Measurements from ENCODE around the gene BATF3.

The BATF3 gene

DNA sequence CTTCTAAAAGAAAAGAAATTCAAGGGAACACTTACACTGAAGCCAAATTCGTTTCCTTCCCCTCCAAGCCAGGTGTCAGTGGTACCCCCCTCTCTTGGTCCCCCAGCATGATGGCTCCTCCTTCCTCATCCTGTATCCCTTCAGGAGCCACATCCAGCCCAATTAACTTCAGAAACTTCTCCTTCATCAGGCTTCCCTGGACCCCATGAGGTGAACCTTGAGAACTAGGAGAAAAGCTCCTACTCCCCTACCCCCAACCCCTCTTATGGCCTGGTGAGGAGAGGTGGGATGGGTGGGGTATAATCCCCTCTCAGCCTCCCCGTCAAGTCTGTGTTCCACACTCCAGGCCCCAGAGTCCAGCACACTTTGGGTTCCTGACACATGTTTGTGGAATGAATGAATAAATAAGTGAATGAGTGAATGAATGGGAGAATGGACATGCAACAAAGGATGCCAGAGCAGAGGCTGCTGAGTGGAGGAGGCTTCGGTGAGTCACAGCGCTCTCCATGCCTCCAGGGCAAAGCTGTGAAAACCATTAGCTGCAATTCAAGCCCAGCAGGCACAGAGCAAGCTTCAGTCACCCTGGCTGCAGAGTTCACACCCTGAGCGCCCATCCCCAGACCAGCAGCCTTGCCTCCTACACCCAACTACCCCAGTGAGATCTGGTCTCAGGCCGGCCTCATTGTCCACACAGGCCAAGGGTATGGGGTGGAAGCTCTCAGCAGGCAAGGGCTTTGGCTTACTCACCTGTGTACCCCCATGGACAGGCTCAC is 43.8 kb downstream of the BATF3 start:
- Histone ChIP-seq H2BK5ac (ENCODE audit: low read depth, low read length, poor library complexity, severe bottlenecking) (no peak overlapping the region), H3K27ac (ENCODE audit: low read length, poor library complexity, severe bottlenecking) (no peak overlapping the region), H2AFZ (ENCODE audit: low read depth, low read length) (no peak overlapping the region), H3K4me1 (ENCODE audit: control insufficient read depth, insufficient read depth, low read depth, low read length) (peaks cover 4% of the 10 kb centered on the region), H2BK12ac (ENCODE audit: low read length in 2 of 2) (no peak overlapping the region), H3K4me3 (ENCODE audit: insufficient read depth in 1 of 2, low read depth in 1 of 2, low read length in 2 of 2) (no peak overlapping the region), H3K79me1 (replicated peaks; ENCODE audit: low read length, poor library complexity, severe bottlenecking) (no peaks in the 10 kb centered on the region), H3K36me3 (ENCODE audit: control insufficient read depth in 1 of 2, insufficient read depth in 2 of 2, low read depth in 1 of 2, low read length in 2 of 2) (peaks cover 0 to 2% of the 10 kb centered on the region in 2 experiments), H3K27me3 (ENCODE audit: control insufficient read depth in 1 of 2, insufficient read depth in 1 of 2, low read length in 2 of 2) (no peaks in the 10 kb centered on the region), H3K4ac (ENCODE audit: low read depth in 1 of 2, low read length in 2 of 2) (no peak overlapping the region), H3K14ac (ENCODE audit: low read length in 2 of 2) (no peak overlapping the region), H3K9ac (ENCODE audit: low read length) (no peak overlapping the region), H3K18ac (ENCODE audit: low read depth in 1 of 2, low read length in 2 of 2) (no peak overlapping the region), H4K91ac (ENCODE audit: low read length) (no peak overlapping the region), H2BK15ac (ENCODE audit: low read depth, poor library complexity, severe bottlenecking) (no peak overlapping the region), H2BK120ac (ENCODE audit: low read depth, low read length) (no peak overlapping the region), H3K4me2 (ENCODE audit: low read length, poor library complexity, severe bottlenecking) (no peak overlapping the region), H3K23ac (ENCODE audit: low read length in 2 of 2) (no peak overlapping the region), H4K8ac (ENCODE audit: low read length) (no peak overlapping the region), H2AK5ac (ENCODE audit: low read length, severe bottlenecking) (no peak overlapping the region), H3K9me3 (ENCODE audit: control insufficient read depth, low read length) (no peaks in the 10 kb centered on the region)
- WGBS, result 65% methylated on average over 6 of the region's 6 CpGs
- peak; percentile 62 for DNase-seq

DNA sequence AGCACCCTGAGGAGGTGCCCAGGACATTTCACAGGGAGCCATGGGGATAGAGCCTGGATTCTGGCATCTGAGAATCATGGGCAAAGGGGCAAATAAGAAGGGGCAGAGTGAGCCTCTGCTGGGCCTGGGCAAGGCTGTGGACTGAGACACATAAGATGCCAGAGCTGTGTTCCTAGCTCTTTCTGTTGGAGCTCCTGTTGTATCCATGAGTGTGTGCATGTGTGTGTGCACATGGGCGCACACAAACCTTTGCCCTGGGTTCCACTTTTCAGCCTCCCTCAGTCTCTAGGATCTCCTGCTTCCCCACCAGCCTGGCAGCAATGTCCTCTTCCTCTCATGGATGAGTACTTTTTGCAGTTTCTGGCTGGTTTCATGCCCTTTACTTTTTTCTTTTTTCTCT is 47.0 kb downstream of the BATF3 start:
- Histone ChIP-seq H3K9ac (ENCODE audit: low read length) (no peak overlapping the region), H3K27ac (ENCODE audit: low read length, poor library complexity, severe bottlenecking) (no peak overlapping the region), H3K27me3 (ENCODE audit: control insufficient read depth in 1 of 2, insufficient read depth in 1 of 2, low read length in 2 of 2) (no peaks in the 10 kb centered on the region), H2BK12ac (ENCODE audit: low read length in 2 of 2) (no peak overlapping the region), H3K9me3 (ENCODE audit: control insufficient read depth, low read length) (no peaks in the 10 kb centered on the region), H2BK5ac (ENCODE audit: low read depth, low read length, poor library complexity, severe bottlenecking) (no peak overlapping the region), H3K36me3 (ENCODE audit: control insufficient read depth in 1 of 2, insufficient read depth in 2 of 2, low read depth in 1 of 2, low read length in 2 of 2) (peaks cover 0 to 2% of the 10 kb centered on the region in 2 experiments), H2AK5ac (ENCODE audit: low read length, severe bottlenecking) (no peak overlapping the region), H4K91ac (ENCODE audit: low read length) (no peak overlapping the region), H3K4me3 (ENCODE audit: insufficient read depth in 1 of 2, low read depth in 1 of 2, low read length in 2 of 2) (no peak overlapping the region), H2AFZ (ENCODE audit: low read depth, low read length) (no peak overlapping the region), H3K79me1 (replicated peaks; ENCODE audit: low read length, poor library complexity, severe bottlenecking) (no peaks in the 10 kb centered on the region), H3K4me2 (ENCODE audit: low read length, poor library complexity, severe bottlenecking) (no peak overlapping the region), H3K4me1 (ENCODE audit: control insufficient read depth, insufficient read depth, low read depth, low read length) (peaks cover 4% of the 10 kb centered on the region), H3K18ac (ENCODE audit: low read depth in 1 of 2, low read length in 2 of 2) (no peak overlapping the region), H3K4ac (ENCODE audit: low read depth in 1 of 2, low read length in 2 of 2) (no peak overlapping the region), H3K14ac (ENCODE audit: low read length in 2 of 2) (no peak overlapping the region), H2BK15ac (ENCODE audit: low read depth, poor library complexity, severe bottlenecking) (no peak overlapping the region), H4K8ac (ENCODE audit: low read length) (no peak overlapping the region), H3K23ac (ENCODE audit: low read length in 2 of 2) (no peak overlapping the region), H2BK120ac (ENCODE audit: low read depth, low read length) (no peak overlapping the region)
- DNase-seq, result no peak
- 100% methylated on average over 1 of the region's 1 CpG for WGBS

DNA sequence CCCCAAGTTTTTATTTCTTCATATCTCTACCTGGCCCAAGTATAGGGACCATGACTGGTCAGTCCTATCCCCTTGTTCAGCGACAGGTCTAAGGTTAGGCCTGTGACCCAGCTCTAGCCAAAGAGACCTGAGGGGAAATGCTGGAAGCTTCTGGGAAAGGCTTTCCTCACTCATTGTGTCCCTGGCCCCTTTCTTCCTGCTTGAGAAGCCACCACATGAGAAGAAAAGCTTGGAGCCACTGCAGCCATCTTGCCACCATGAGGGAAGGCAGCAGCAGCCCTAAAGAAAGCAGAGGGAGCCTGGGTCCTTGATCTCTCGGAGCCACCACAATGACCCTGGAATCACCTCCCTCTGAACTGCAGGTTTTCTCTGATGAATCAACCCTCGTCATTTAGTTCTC is 47.7 kb downstream of the BATF3 start:
- 97% methylated on average over 2 of the region's 3 CpGs for WGBS

DNA sequence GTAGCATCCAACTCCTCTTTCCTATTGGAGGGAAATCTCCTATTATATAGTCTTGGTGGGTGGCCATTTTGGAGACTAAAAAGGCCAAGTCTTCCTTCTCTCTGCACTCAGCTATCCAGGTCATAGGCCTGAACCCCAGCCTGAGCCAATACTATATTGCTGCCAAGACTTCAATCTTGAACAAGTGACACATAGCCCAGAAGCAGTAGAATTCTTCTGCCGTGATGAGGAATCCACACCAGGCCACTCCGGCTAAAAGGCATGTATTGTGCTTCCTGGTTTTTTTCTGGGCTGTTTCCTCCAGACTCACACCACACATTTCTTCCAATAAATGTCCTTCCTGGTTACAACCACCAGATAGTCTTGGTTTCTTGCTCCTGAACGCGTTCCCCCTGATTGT is 48.1 kb downstream of the BATF3 start:
- Histone ChIP-seq H3K27ac (ENCODE audit: low read length, poor library complexity, severe bottlenecking) (no peak overlapping the region), H2BK5ac (ENCODE audit: low read depth, low read length, poor library complexity, severe bottlenecking) (no peak overlapping the region), H3K4me1 (ENCODE audit: control insufficient read depth, insufficient read depth, low read depth, low read length) (peaks cover 5% of the 10 kb centered on the region), H3K4me2 (ENCODE audit: low read length, poor library complexity, severe bottlenecking) (no peak overlapping the region), H3K27me3 (ENCODE audit: control insufficient read depth in 1 of 2, insufficient read depth in 1 of 2, low read length in 2 of 2) (no peaks in the 10 kb centered on the region), H4K8ac (ENCODE audit: low read length) (no peak overlapping the region), H3K79me1 (replicated peaks; ENCODE audit: low read length, poor library complexity, severe bottlenecking) (no peaks in the 10 kb centered on the region), H2AFZ (ENCODE audit: low read depth, low read length) (no peak overlapping the region), H2BK120ac (ENCODE audit: low read depth, low read length) (no peak overlapping the region), H3K4me3 (ENCODE audit: insufficient read depth in 1 of 2, low read depth in 1 of 2, low read length in 2 of 2) (peak overlapping the region in 1 of 2 experiments; percentile 29), H3K9ac (ENCODE audit: low read length) (peak overlapping the region; percentile 66), H3K23ac (ENCODE audit: low read length in 2 of 2) (no peak overlapping the region), H2AK5ac (ENCODE audit: low read length, severe bottlenecking) (no peak overlapping the region), H3K9me3 (ENCODE audit: control insufficient read depth, low read length) (no peaks in the 10 kb centered on the region), H4K91ac (ENCODE audit: low read length) (no peak overlapping the region), H3K4ac (ENCODE audit: low read depth in 1 of 2, low read length in 2 of 2) (no peak overlapping the region), H2BK12ac (ENCODE audit: low read length in 2 of 2) (no peak overlapping the region), H3K36me3 (ENCODE audit: control insufficient read depth in 1 of 2, insufficient read depth in 2 of 2, low read depth in 1 of 2, low read length in 2 of 2) (no peaks in the 10 kb centered on the region), H3K18ac (ENCODE audit: low read depth in 1 of 2, low read length in 2 of 2) (no peak overlapping the region), H3K14ac (ENCODE audit: low read length in 2 of 2) (no peak overlapping the region), H2BK15ac (ENCODE audit: low read depth, poor library complexity, severe bottlenecking) (no peak overlapping the region)
- 90% methylated on average over 4 of the region's 4 CpGs for WGBS
- DNase-seq, result no peak

More for the DNA sequence above, 47.7 kb downstream of the BATF3 start:
- Histone ChIP-seq H3K9me3 (ENCODE audit: control insufficient read depth, low read length) (no peaks in the 10 kb centered on the region), H3K9ac (ENCODE audit: low read length) (peak overlapping the region; percentile 66), H2BK120ac (ENCODE audit: low read depth, low read length) (no peak overlapping the region), H2AK5ac (ENCODE audit: low read length, severe bottlenecking) (no peak overlapping the region), H3K4me1 (ENCODE audit: control insufficient read depth, insufficient read depth, low read depth, low read length) (peaks cover 4% of the 10 kb centered on the region), H4K8ac (ENCODE audit: low read length) (no peak overlapping the region), H3K18ac (ENCODE audit: low read depth in 1 of 2, low read length in 2 of 2) (no peak overlapping the region), H2AFZ (ENCODE audit: low read depth, low read length) (no peak overlapping the region), H3K4me3 (ENCODE audit: insufficient read depth in 1 of 2, low read depth in 1 of 2, low read length in 2 of 2) (peak overlapping the region in 1 of 2 experiments; percentile 29), H3K4ac (ENCODE audit: low read depth in 1 of 2, low read length in 2 of 2) (no peak overlapping the region), H2BK5ac (ENCODE audit: low read depth, low read length, poor library complexity, severe bottlenecking) (no peak overlapping the region), H3K27ac (ENCODE audit: low read length, poor library complexity, severe bottlenecking) (no peak overlapping the region), H2BK12ac (ENCODE audit: low read length in 2 of 2) (no peak overlapping the region), H3K14ac (ENCODE audit: low read length in 2 of 2) (no peak overlapping the region), H3K27me3 (ENCODE audit: control insufficient read depth in 1 of 2, insufficient read depth in 1 of 2, low read length in 2 of 2) (no peaks in the 10 kb centered on the region), H3K36me3 (ENCODE audit: control insufficient read depth in 1 of 2, insufficient read depth in 2 of 2, low read depth in 1 of 2, low read length in 2 of 2) (no peaks in the 10 kb centered on the region), H3K4me2 (ENCODE audit: low read length, poor library complexity, severe bottlenecking) (no peak overlapping the region), H3K23ac (ENCODE audit: low read length in 2 of 2) (no peak overlapping the region), H2BK15ac (ENCODE audit: low read depth, poor library complexity, severe bottlenecking) (no peak overlapping the region), H4K91ac (ENCODE audit: low read length) (no peak overlapping the region), H3K79me1 (replicated peaks; ENCODE audit: low read length, poor library complexity, severe bottlenecking) (no peaks in the 10 kb centered on the region)
- DNase-seq, result no peak
